Vagina (tissue), 2 donors: ENCODE results near the gene FAIM2. TPM values are rescaled to one million over a fixed set of nuclear protein-coding genes. Genes with fewer than 3 reads are reported as not detected.

ENCODE experiments used
- DNase-seq, 2 donors: peaks; one replicate each; pipeline ENCODE4 v3.0.0-alpha.2; 2017; ENCODE audit errors: extremely low spot score in 2 of 2
- H3K27ac ChIP-seq: fragments of 200-600 bp; sonication (generic); one replicate; pipeline ENCODE4 v1.5.1; 2019
- H3K27me3 ChIP-seq: fragments of 200-600 bp; sonication (generic); one replicate; pipeline ENCODE4 v1.5.1; 2019
- H3K36me3 ChIP-seq, 2 donors: fragments of 200-600 bp; sonication (generic); one replicate each; pipeline ENCODE4 v1.5.1; 2017 to 2019
- H3K4me1 ChIP-seq: fragments of 200-600 bp; sonication (generic); one replicate; pipeline ENCODE4 v1.5.1; 2019
- H3K4me3 ChIP-seq, 2 donors: fragments of 200-600 bp; sonication (generic); 1 replicate in 1 of 2; 2 replicates in 1 of 2; pipeline ENCODE4 v1.5.1; 2016 to 2019
- H3K9me3 ChIP-seq: fragments of 200-600 bp; sonication (generic); one replicate; pipeline ENCODE4 v1.5.1; 2019
- CTCF ChIP-seq, 3 experiments: fragments of 450-650 bp in 2 of 3; fragments of 200-600 bp in 1 of 3; sonication (generic) in 1 of 3; IDR thresholded peaks; one replicate each; pipeline ENCODE4 v1.5.1; 2017 to 2019; ENCODE audit warnings: antibody characterized with exemption in 3 of 3, mild to moderate bottlenecking in 2 of 3, moderate library complexity in 2 of 3
- POLR2A ChIP-seq, 2 donors: fragments of 450-650 bp; IDR thresholded peaks; one replicate each; pipeline ENCODE4 v1.6.1; 2017; ENCODE audit warnings: antibody characterized with exemption in 2 of 2, mild to moderate bottlenecking in 2 of 2, moderate library complexity in 2 of 2
- POLR2AphosphoS5 ChIP-seq, 2 donors: sonication (generic); formaldehyde crosslinking; IDR thresholded peaks; one replicate each; pipeline ENCODE4 v1.9.0; 2017; ENCODE audit warnings: antibody characterized with exemption in 2 of 2, mild to moderate bottlenecking in 2 of 2, low read depth in 1 of 2; ENCODE audit not compliant: insufficient read depth in 1 of 2
- intact Hi-C: fragments of 100-400 bp; cut with DNase I; formaldehyde crosslinking; loops from one replicate; pipeline ENCODE4 v1.15.1; 2023
- total RNA-seq: library from RNA; depleted of rRNA; stranded (reverse); fragments of >200 nt; gene quantifications from one replicate; pipeline ENCODE4 v1.2.3, GENCODE V29; 2016

FAIM2 gene
- total RNA-seq, 1 donor from 2014 or later, result 19.4 TPM

GRCh38 chr12:49933796-49934195 is 30.1 kb upstream of the FAIM2 start:
- no peak overlapping the region for H3K27ac ChIP-seq
- no peaks in the 10 kb centered on the region for H3K4me1 ChIP-seq
- H3K36me3 ChIP-seq, result no peaks in the 10 kb centered on the region
- no peak for DNase-seq
- no peaks in the 10 kb centered on the region for H3K27me3 ChIP-seq
- TF ChIP-seq POLR2AphosphoS5 (IDR thresholded peaks at IDR 0.05; ENCODE audit: insufficient read depth in 1 of 2, low read depth in 1 of 2) (no peak), POLR2A (IDR thresholded peaks at IDR 0.05) (no peak), CTCF (IDR thresholded peaks at IDR 0.05) (no peak)
- intact Hi-C loops, result no loop called here
- H3K4me3 ChIP-seq, result no peak overlapping the region
- no peaks in the 10 kb centered on the region for H3K9me3 ChIP-seq

- intact Hi-C loops, result no loop called here
- no peak for TF ChIP-seq POLR2A (IDR thresholded peaks at IDR 0.05)
Measured at GRCh38 chr12:49932533-49933130, 28.9 kb upstream of the FAIM2 start.

GRCh38 chr12:49932023-49932422 is 28.3 kb upstream of the FAIM2 start:
- intact Hi-C loops, result no loop called here
- Histone ChIP-seq H3K9me3 (no peaks in the 10 kb centered on the region), H3K4me3 (no peak overlapping the region), H3K36me3 (no peaks in the 10 kb centered on the region), H3K27ac (no peak overlapping the region), H3K4me1 (no peaks in the 10 kb centered on the region), H3K27me3 (no peaks in the 10 kb centered on the region)
- TF ChIP-seq CTCF (IDR thresholded peaks at IDR 0.05), result no peak
- no peak for TF ChIP-seq POLR2A (IDR thresholded peaks at IDR 0.05)
- no peak for TF ChIP-seq POLR2AphosphoS5 (IDR thresholded peaks at IDR 0.05; ENCODE audit: insufficient read depth in 1 of 2, low read depth in 1 of 2)
- no peak for DNase-seq

More at GRCh38 chr12:49932533-49933130, 28.9 kb upstream of the FAIM2 start:
- DNase-seq, result no peak
- Histone ChIP-seq H3K4me3 (no peak overlapping the region), H3K9me3 (no peaks in the 10 kb centered on the region), H3K4me1 (no peaks in the 10 kb centered on the region), H3K27me3 (no peaks in the 10 kb centered on the region), H3K36me3 (no peaks in the 10 kb centered on the region), H3K27ac (no peak overlapping the region)

GRCh38 chr12:49930515-49931288 is 27.0 kb upstream of the FAIM2 start:
- Histone ChIP-seq H3K4me1 (no peaks in the 10 kb centered on the region), H3K9me3 (no peaks in the 10 kb centered on the region), H3K4me3 (no peak overlapping the region), H3K27me3 (no peaks in the 10 kb centered on the region), H3K36me3 (no peaks in the 10 kb centered on the region), H3K27ac (no peak overlapping the region)
- no peak for DNase-seq
- intact Hi-C loops, result no loop called here
- no peak for TF ChIP-seq POLR2A (IDR thresholded peaks at IDR 0.05)
- no peak for TF ChIP-seq CTCF (IDR thresholded peaks at IDR 0.05)
- TF ChIP-seq POLR2AphosphoS5 (IDR thresholded peaks at IDR 0.05; ENCODE audit: insufficient read depth in 1 of 2, low read depth in 1 of 2), result peak in 1 of 2 donors; percentile 46

GRCh38 chr12:49929581-49929980 is 25.9 kb upstream of the FAIM2 start:
- Histone ChIP-seq H3K4me1 (no peaks in the 10 kb centered on the region), H3K27me3 (no peaks in the 10 kb centered on the region), H3K4me3 (no peak overlapping the region), H3K9me3 (no peaks in the 10 kb centered on the region), H3K27ac (no peak overlapping the region), H3K36me3 (no peaks in the 10 kb centered on the region)
- intact Hi-C loops, result no loop called here
- DNase-seq, result no peak
- no peak for TF ChIP-seq POLR2A (IDR thresholded peaks at IDR 0.05)
- no peak for TF ChIP-seq POLR2AphosphoS5 (IDR thresholded peaks at IDR 0.05; ENCODE audit: insufficient read depth in 1 of 2, low read depth in 1 of 2)
- no peak for TF ChIP-seq CTCF (IDR thresholded peaks at IDR 0.05)
